RWPE1 (cell line): ENCODE results near the gene ROR2.
"Not testable (repeated sequence)": the region's sequence is repeated elsewhere in the genome, so short reads cannot be mapped to it uniquely, and the experiment has no call there.

ENCODE experiments used
- CTCF ChIA-PET: fragments of 350-600 bp; sonication (Branson Sonifier 250); formaldehyde crosslinking; extraction: SDS; loops from one replicate; lab custom pipeline; 2021; lab: Yijun Ruan, JAX
- POLR2A ChIA-PET: fragments of 400-600 bp; formaldehyde crosslinking; extraction: SDS; loops from one replicate; lab custom pipeline; 2020; ENCODE audit warnings: antibody characterized with exemption; ENCODE audit not compliant: low non-redundant PET; lab: Yijun Ruan, JAX
- DNase-seq: peaks from one replicate; pipeline ENCODE4 v3.0.0; 2012; ENCODE audit warnings: low spot score
- H3K27ac ChIP-seq: fragments of 450-650 bp; 2 replicates; pipeline ENCODE4 v1.5.1; 2017
- CTCF ChIP-seq: fragments of 450-650 bp; conservative IDR thresholded peaks from 2 replicates; pipeline ENCODE4 v1.5.1; 2017; ENCODE audit warnings: low read depth, mild to moderate bottlenecking

ROR2 gene

GRCh38 chr9:91546574-91546973 is 403.5 kb downstream of the ROR2 start:
- ChIA-PET POLR2A (no interaction called here), CTCF (interaction anchor here (0.6 to 1.0 kb wide), 4 partner anchors 18 to 131 kb away, joined by 3 read pairs; no protein-coding TSS in a partner anchor)
- H3K27ac ChIP-seq, result no peak overlapping the region
- no peak for TF ChIP-seq CTCF
- DNase-seq, result peak; percentile 41

DNA sequence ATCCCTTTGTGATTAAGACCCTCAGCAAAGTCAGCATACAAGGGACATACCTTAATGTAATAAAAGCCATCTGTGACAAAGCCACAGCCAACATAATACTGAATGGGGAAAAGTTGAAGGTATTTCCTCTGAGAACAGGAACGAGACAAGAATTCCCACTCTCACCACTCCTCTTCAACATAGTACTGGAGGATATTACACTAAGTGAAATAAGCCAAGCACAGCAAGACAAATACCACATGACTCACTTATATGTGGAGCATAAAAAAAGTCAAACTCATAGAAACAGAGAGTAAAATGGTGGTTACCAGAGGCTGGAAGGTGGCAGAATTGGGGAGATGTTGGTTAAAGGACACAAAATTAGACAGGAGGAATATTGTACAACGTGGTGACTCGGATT is 408.3 kb downstream of the ROR2 start:
- no peak overlapping the region for H3K27ac ChIP-seq
- TF ChIP-seq CTCF, result no peak
- no peak for DNase-seq
- ChIA-PET POLR2A (no interaction called here), CTCF (no interaction called here)

DNA sequence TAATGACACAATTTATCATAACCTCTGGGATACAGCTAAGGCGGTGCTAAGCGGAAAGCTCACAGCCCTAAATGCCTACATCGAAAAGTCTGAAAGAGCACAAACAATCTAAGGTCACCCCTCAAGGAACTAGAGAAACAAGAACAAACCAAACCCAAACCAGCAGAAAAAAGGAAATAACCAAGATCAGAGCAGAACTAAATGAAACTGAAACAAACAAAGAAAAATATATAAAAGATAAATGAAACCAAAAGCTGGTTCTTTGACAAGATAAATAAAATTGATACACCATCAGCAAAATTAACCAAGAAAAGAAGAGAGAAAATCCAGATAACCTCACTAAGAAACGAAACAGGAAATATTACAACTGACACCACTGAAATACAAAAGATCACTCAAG is 409.5 kb downstream of the ROR2 start:
- POLR2A ChIA-PET, H3K27ac ChIP-seq, DNase-seq: not testable (repeated sequence)
- CTCF ChIA-PET, result interaction anchor here (0.6 kb wide), 1 partner anchor 35 kb away, joined by 6 read pairs; no protein-coding TSS in a partner anchor

DNA sequence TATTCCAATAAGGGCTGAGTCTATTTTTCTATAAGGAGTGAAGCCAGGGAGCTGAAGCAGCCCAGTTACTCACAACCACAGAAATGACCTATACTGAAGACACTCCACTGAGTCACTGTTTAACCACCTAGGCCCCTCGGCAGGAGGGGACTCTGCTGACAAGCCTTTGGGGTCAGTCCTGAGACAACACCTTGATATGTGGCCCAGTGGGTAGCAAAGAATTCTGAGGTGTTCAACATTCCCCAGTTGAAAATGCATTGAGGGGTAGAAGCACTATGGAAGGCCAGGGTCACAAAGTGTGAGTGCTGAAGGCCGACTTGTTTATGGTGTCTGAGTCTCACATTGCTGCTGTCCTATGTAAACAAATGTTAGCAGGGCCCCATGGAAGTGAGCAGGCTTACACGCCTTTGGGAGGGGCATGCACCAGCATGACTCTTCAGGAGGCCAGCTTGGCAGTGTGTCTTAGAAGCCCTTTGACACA is 413.8 kb downstream of the ROR2 start:
- CTCF ChIA-PET, result no interaction called here
- no peak overlapping the region for H3K27ac ChIP-seq
- TF ChIP-seq CTCF, result no peak
- DNase-seq, result peak; percentile 74
- POLR2A ChIA-PET, result no interaction called here

DNA sequence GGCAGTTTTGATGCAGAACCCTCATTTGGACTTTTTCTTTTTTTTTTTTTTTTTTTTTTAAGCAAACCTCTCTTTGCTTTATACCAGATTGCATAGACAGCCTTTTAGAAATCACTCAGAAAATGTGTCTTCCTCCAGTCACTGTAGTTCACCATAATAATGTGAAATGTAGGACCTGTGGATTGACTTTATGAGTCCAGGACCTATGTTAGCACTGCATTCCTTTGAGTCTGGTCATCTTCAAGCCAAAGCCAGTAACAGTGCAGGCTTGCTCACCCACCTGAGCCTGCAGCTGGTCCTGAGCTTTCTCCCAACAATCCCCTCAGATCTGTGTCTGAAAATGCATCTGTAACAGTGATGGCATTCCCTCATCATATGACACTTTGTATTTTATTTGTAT is 415.7 kb downstream of the ROR2 start:
- TF ChIP-seq CTCF, result no peak
- CTCF ChIA-PET, result interaction anchor here (0.6 kb wide), 2 partner anchors 89 to 657 kb away, joined by 3 to 5 read pairs; no protein-coding TSS in a partner anchor
- DNase-seq, result peak; percentile 67

GRCh38 chr9:91533382-91533781 is 416.6 kb downstream of the ROR2 start:
- no peak for DNase-seq
- ChIA-PET CTCF (interaction anchor here (0.7 kb wide), 1 partner anchor 43 kb away, joined by 3 read pairs; no protein-coding TSS in a partner anchor), POLR2A (no interaction called here)
- no peak for TF ChIP-seq CTCF
- no peak overlapping the region for H3K27ac ChIP-seq

More for the DNA sequence above, 415.7 kb downstream of the ROR2 start:
- H3K27ac ChIP-seq, result no peak overlapping the region
- POLR2A ChIA-PET, result no interaction called here

- no peak for TF ChIP-seq CTCF
- ChIA-PET POLR2A (no interaction called here), CTCF (interaction anchor here (0.7 kb wide), 1 partner anchor 209 kb away, joined by 3 read pairs; no protein-coding TSS in a partner anchor)
- peak; percentile 63 for DNase-seq
- no peak overlapping the region for H3K27ac ChIP-seq
These were observed 417.7 kb downstream of the ROR2 start for GRCh38 chr9:91532325-91532724.
